ENCODE measurements around the gene PFKL.
A peak's percentile ranks its signal among the peaks of the same experiment; 100 is the strongest.

PFKL gene

DNA sequence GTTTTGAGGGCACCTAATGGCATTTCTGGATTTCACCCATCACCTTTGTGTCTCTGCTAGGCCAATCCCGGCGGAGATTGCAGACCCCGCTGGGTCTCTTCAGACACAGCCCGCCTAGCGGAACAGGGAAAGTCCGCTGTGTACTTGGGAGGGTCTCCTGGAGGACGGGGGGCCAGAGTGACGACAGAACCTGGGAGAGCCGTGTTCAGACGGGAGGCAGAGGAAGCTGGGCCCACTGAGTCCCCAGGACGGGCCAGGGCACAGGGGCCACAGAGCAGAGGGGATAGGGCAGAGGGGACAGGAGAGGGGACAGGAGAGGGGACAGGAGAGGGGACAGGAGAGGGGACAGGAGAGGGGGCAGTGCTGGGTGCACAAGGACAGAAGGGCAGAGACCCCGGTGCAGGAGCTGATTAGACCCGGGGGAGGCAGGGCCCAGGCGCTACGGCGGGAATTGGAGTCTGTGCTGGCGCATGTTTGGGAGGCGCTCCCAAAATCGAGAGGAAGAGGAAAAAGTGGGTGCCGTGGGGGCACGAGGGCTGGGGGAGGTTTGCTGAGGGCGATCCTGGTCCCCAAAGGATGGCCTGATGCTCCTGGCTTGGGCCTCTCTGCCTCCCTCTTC lies 66.2 kb downstream of the PFKL start:
- Mint-ChIP-seq H3K4me1 (peaks cover 2% of the 10 kb centered on the region), H3K27me3 (peaks cover 4% of the 10 kb centered on the region), H3K36me3 (peaks cover 11% of the 10 kb centered on the region), H3K4me3 (no peak overlapping the region), H3K27ac (no peak overlapping the region), H3K9me3 (peaks cover 4% of the 10 kb centered on the region)
- no peak for DNase-seq (ENCODE audit: low spot score in 2 of 2)
- no peak for ATAC-seq (ENCODE audit: low read depth)

DNA sequence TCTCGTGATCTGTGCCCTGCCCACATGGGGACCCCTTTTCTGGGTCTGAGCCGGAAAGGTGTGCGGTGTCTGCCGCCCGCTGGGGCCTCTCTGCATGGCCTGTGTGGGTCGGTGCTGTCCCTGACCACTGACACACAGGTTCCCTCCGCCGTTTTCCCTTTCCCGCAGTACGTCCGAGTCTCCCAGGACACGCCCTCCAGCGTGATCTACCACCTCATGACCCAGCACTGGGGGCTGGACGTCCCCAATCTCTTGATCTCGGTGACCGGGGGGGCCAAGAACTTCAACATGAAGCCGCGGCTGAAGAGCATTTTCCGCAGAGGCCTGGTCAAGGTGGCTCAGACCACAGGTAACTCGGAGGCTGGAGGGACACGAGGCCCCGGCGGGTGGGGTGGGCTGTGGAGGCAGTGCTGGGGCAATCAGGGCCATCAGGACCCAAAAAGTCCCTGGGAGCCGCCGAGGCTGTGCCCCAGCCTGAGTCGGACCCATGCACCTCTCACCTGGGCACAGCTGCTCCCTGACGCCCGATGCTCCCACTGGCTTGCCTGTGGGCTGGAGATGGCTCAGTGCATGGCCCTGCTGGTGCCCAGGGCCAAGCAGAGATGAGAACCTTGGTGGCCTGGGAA lies 66.8 kb downstream of the PFKL start:
- H3K36me3 Mint-ChIP-seq = peaks cover 13% of the 10 kb centered on the region

DNA sequence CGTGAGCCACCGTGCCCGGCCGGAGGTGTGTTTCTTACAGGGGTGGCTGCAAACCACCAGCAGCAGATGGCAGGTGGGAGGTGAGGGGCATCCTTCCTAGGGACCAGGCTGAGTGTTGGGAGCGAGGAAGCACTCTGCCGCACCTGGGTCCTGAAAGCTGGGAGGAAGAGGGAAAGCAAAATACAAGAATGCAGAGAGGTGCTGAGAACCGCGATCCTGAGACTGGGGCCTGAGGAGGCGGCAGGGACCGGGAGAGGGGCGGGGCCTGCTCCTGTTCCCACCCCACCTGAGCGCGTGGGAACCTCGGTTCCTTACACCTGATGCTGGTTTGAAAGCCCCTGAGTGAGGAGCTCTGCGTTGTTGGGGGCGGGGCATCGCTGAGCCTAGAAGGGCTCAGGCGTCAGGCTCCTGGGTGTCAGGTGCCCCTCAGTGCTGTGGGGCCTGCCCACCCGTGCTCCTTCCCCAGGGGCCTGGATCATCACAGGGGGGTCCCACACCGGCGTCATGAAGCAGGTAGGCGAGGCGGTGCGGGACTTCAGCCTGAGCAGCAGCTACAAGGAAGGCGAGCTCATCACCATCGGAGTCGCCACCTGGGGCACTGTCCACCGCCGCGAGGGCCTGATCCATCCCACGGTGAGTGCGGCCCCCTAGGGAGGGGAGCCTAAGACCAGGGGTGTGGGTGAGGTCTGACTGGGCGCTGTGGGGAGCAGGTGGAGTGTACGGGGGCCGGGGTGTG lies 69.0 kb downstream of the PFKL start:
- no peak for ATAC-seq (ENCODE audit: low read depth)

More for the DNA sequence above, 66.8 kb downstream of the PFKL start:
- no peak for ATAC-seq (ENCODE audit: low read depth)
- Mint-ChIP-seq H3K9me3 (peaks cover 6% of the 10 kb centered on the region), H3K27ac (no peak overlapping the region), H3K4me3 (no peak overlapping the region), H3K4me1 (peaks cover 2% of the 10 kb centered on the region), H3K27me3 (peaks cover 4% of the 10 kb centered on the region)
- DNase-seq (ENCODE audit: low spot score in 2 of 2) = no peak

DNA sequence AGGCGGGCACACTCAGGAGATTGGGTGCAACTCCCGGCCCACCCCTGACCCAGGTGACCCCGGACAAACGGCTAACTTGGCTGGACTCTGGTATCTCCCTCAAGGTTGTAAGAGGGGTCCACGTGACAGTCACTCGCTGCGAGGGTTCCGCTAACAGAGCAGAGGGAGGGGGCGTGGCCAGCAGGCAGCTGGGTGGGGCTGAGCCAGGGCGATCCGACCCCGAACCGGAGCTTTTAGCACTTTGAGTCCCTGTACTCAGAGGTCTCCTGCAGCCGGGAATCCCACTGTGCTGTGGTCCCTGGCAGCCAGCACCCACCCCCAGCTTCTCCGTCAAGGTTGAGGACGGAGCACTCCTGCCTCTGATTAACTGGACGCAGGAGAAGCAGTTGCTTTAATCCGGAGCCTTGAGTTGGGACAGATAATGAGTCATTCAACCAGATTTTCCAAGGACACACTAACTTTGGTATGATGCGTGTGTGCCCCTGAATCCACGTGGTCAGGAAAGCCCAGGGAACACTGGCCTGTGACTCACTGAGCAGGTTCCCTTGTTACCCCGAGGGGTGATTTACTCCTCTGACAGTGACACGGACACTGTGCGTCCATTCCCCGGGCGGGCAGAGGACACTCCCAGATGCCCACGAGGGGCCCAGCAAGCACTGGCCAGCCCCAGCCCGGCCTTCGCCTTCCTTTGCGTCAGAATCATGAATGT lies 70.3 kb downstream of the PFKL start:
- Mint-ChIP-seq H3K36me3 (peaks cover 11% of the 10 kb centered on the region), H3K27me3 (peaks cover 4% of the 10 kb centered on the region), H3K4me1 (peaks cover 7% of the 10 kb centered on the region), H3K27ac (no peak overlapping the region), H3K4me3 (no peak overlapping the region), H3K9me3 (peaks cover 4% of the 10 kb centered on the region)
- DNase-seq (ENCODE audit: low spot score in 2 of 2) (no peak), ATAC-seq (ENCODE audit: low read depth) (no peak)

More for the DNA sequence above, 69.0 kb downstream of the PFKL start:
- Mint-ChIP-seq H3K27me3 (peaks cover 4% of the 10 kb centered on the region), H3K36me3 (peaks cover 9% of the 10 kb centered on the region), H3K9me3 (peaks cover 2% of the 10 kb centered on the region), H3K4me3 (peak overlapping the region; percentile 50), H3K27ac (no peak overlapping the region), H3K4me1 (peaks cover 2% of the 10 kb centered on the region)
- DNase-seq (ENCODE audit: low spot score in 2 of 2) = no peak

DNA sequence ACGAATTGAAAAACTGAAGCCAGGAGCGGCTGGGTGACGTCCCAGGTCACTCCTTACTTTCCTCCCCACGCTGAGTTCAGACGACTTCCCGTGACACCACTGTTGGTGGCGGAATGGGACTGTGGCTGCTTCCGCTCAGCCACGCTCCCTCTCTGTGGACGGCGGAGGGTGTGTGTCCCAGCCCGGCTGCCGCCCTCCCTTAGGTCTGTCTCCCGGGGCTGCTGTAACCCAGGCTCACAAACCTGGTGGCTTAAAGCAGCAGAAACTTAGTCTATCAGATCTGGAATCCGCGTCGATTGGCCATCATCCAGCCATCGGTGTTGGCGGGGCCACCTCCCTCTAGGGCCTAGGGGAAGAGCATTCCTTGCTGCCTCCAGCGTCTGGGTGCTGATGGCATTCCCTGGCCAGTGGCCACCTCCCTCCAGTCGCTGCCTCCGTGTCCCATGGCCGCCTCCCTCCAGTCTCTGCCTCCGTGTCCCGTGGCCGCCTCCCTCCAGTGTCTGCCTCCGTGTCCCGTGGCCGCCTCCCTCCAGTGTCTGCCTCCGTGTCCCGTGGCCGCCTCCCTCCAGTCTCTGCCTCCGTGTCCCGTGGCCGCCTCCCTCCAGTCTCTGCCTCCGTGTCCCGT lies 71.0 kb downstream of the PFKL start:
- Mint-ChIP-seq H3K9me3 (peaks cover 7% of the 10 kb centered on the region), H3K4me1 (peaks cover 14% of the 10 kb centered on the region), H3K36me3 (peaks cover 14% of the 10 kb centered on the region), H3K27me3 (peaks cover 4% of the 10 kb centered on the region), H3K27ac (no peak overlapping the region), H3K4me3 (no peak overlapping the region)
- DNase-seq (ENCODE audit: low spot score in 2 of 2) (no peak), ATAC-seq (ENCODE audit: low read depth) (no peak)

DNA sequence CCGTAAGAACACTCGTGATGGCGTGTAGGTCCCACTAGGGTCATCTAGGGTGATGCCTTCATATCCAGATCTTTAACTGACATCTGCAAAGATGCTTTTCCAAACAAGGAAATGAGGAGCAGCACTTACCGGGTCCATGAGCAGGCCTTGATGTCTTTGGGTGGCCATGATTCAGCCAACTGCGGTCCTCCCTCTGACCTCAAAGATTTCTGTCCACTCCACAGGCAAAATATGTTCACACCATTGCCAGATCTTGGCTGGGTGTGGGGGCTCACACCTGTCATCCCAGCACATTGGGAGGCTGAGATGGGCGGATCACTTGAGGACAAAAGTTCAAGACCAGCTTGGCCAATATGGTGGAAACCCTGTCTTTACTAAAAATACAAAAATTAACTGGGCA lies 71.7 kb downstream of the PFKL start:
- H3K4me3 Mint-ChIP-seq = no peak overlapping the region
- peaks cover 12% of the 10 kb centered on the region for H3K36me3 Mint-ChIP-seq
- peaks cover 14% of the 10 kb centered on the region for H3K4me1 Mint-ChIP-seq
- peaks cover 7% of the 10 kb centered on the region for H3K9me3 Mint-ChIP-seq
- H3K27ac Mint-ChIP-seq = no peak overlapping the region
- DNase-seq (ENCODE audit: low spot score in 2 of 2) (no peak), ATAC-seq (ENCODE audit: low read depth) (no peak)
- peaks cover 4% of the 10 kb centered on the region for H3K27me3 Mint-ChIP-seq

DNA sequence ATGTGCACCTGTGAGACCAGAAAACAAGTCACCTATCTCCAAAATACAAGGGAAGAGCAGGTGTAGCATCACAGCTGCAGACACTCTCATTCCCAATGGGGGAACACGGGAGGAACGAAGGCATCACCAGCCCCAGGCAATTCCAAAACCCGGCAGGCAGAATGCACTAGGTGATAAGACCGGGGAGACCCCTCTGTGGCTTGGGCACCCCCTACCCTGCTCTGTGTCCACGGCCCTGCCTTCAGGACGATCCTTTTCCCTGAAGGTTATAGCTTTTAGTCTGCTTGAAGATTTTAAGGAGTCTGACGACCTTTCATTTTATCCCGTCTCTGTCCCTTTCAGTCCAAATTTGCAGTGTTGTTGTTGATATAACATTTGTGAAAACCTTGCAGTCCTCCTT lies 72.8 kb downstream of the PFKL start:
- H3K27me3 Mint-ChIP-seq = peaks cover 4% of the 10 kb centered on the region
- no peak overlapping the region for H3K4me3 Mint-ChIP-seq
- H3K36me3 Mint-ChIP-seq = peaks cover 11% of the 10 kb centered on the region
- peaks cover 7% of the 10 kb centered on the region for H3K9me3 Mint-ChIP-seq
- ATAC-seq (ENCODE audit: low read depth) = no peak
- DNase-seq (ENCODE audit: low spot score in 2 of 2) = no peak
- no peak overlapping the region for H3K27ac Mint-ChIP-seq
- H3K4me1 Mint-ChIP-seq = peaks cover 20% of the 10 kb centered on the region

DNA sequence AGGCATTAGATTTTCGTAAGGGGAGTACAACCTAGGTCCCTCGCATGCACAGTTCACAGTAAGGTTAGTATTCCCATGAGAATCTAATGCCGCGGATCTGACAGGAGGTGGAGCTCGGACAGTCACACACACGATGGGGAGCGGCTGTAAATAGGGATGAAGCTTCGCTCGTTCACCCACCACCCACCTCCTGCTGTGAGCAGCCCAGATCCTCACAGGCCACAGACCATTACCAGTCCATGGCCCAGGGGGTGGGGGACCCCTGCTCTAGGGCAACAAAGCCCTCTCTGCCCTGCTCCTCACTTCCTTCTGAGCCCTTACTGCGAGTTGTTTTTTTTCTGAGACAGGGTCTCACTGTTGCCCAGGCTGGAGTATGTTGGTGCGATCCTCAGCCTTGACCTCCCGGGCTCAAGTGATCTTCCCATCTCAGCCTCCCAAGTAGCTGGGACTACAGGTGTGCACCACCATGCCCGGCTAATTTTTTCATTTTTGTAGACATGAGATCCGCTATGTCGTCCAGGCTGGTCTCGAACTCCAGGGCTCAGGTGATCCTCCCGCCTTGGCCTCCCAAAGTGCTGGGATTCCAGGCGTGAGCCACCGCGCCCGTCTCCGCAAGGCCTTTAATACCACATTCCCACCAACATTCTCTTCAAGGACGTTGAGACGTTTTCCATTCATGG lies 74.9 kb downstream of the PFKL start:
- no peak for DNase-seq (ENCODE audit: low spot score in 2 of 2)
- H3K36me3 Mint-ChIP-seq = peaks cover 7% of the 10 kb centered on the region
- H3K27me3 Mint-ChIP-seq = no peaks in the 10 kb centered on the region
- peaks cover 7% of the 10 kb centered on the region for H3K9me3 Mint-ChIP-seq
- no peak for ATAC-seq (ENCODE audit: low read depth)
- H3K27ac Mint-ChIP-seq = peak overlapping the region; percentile 12
- no peak overlapping the region for H3K4me3 Mint-ChIP-seq
- peaks cover 18% of the 10 kb centered on the region for H3K4me1 Mint-ChIP-seq

DNA sequence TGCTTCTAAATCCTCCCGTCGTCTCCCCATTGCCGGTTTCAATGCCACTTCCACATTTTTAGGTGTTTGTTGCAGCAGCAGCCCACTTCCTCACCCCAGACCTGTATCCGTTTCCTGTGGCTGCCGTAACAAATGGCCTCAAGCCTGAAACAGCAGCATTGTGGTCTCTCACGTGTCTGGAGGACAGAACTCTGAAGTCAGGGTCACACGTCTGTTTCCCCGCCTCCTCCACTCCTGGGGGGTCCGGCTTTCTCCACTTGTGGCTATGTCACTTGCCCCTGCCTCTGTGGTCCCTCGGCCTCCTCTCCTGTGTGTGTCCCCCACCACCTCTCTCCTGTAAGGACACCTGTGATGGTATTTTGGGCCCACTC lies 75.4 kb downstream of the PFKL start:
- H3K27me3 Mint-ChIP-seq = no peaks in the 10 kb centered on the region
- peak overlapping the region; percentile 12 for H3K27ac Mint-ChIP-seq
- H3K4me1 Mint-ChIP-seq = peaks cover 18% of the 10 kb centered on the region
- ATAC-seq (ENCODE audit: low read depth) = peak; percentile 90
- peaks cover 7% of the 10 kb centered on the region for H3K9me3 Mint-ChIP-seq
- H3K36me3 Mint-ChIP-seq = peaks cover 7% of the 10 kb centered on the region
- peak in 1 of 2 donors; percentile 20 for DNase-seq (ENCODE audit: low spot score in 2 of 2)
- peak overlapping the region; percentile 0 for H3K4me3 Mint-ChIP-seq

DNA sequence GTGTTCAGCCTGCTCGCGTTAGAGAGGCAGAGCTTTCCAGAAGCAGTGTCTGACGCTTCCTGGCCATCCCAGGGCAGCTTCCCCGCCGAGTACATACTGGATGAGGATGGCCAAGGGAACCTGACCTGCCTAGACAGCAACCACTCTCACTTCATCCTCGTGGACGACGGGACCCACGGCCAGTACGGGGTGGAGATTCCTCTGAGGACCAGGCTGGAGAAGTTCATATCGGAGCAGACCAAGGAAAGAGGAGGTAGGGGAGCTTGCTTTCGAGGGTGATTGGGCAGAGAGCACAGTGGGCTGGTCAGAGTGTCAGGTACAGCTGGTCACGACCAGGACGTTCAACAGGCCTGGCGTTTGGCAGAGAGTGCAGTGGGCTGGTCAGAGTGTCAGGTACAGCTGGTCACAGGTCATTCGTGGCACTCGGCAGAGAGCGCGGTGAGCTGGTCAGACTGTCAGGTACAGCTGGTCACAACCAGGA lies 75.9 kb downstream of the PFKL start:
- Mint-ChIP-seq H3K9me3 (peaks cover 7% of the 10 kb centered on the region), H3K36me3 (peaks cover 8% of the 10 kb centered on the region), H3K27me3 (no peaks in the 10 kb centered on the region), H3K4me3 (no peak overlapping the region), H3K4me1 (peaks cover 18% of the 10 kb centered on the region), H3K27ac (peak overlapping the region; percentile 12)
- DNase-seq (ENCODE audit: low spot score in 2 of 2) (no peak), ATAC-seq (ENCODE audit: low read depth) (no peak)

DNA sequence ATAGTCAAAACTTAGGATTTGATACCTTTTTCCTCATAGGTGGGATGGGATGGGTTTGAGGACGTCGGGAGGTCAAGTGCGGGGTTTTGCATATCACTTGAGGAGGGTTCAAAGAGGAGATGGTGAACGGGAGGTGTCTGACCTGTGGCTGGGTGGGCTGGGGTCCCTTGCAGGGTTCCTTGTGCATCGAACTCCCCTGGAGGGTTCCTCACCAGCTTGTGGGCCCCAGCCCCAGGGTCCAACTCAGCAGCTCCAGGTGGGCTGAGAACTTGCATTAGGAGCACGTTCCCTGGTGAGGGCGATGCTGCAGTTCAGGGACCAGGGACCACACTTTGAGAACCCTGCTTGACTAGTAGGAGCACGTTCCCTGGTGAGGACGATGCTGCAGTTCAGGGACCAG lies 76.8 kb downstream of the PFKL start:
- DNase-seq (ENCODE audit: low spot score in 2 of 2) = no peak
- Mint-ChIP-seq H3K27me3 (no peaks in the 10 kb centered on the region), H3K36me3 (peaks cover 12% of the 10 kb centered on the region), H3K4me3 (no peak overlapping the region), H3K27ac (no peak overlapping the region), H3K4me1 (peaks cover 18% of the 10 kb centered on the region), H3K9me3 (peaks cover 5% of the 10 kb centered on the region)
- no peak for ATAC-seq (ENCODE audit: low read depth)
